Measurements from ENCODE around the gene TTLL5.
A peak's percentile ranks its signal among the peaks of the same experiment; 100 is the strongest.

TTLL5 gene

DNA sequence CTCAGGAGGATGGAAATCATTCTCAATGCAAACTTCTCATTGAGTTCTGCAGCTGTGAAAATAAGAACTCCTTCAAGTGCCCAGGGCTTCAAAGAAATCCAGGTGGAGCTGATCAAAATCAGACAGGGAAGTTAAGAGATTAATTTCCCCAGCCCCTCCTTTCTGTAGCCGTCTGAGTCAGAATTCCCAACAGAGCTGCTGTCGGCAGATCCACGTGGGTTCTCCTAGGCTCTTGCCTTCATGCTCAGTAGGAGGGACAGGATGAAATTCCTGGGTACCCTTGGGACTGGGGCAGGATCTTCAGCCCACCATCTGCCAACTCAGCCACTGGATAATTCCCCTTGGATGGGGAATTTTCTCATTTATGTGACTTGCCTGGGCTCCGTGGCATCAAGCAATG is 307.4 kb downstream of the TTLL5 start:
- Histone ChIP-seq H3K4me3 (ENCODE audit: low read length) (no peak overlapping the region), H3K27me3 (ENCODE audit: control insufficient read depth, insufficient read depth, low read length) (no peaks in the 10 kb centered on the region), H3K36me3 (ENCODE audit: control insufficient read depth, insufficient read depth, low read length) (peaks cover 4% of the 10 kb centered on the region), H3K9ac (ENCODE audit: low read length) (no peak overlapping the region), H3K27ac (ENCODE audit: low read depth, low read length) (peak overlapping the region; percentile 12), H3K4me1 (ENCODE audit: control insufficient read depth, insufficient read depth, low read length) (peaks cover 3% of the 10 kb centered on the region)

DNA sequence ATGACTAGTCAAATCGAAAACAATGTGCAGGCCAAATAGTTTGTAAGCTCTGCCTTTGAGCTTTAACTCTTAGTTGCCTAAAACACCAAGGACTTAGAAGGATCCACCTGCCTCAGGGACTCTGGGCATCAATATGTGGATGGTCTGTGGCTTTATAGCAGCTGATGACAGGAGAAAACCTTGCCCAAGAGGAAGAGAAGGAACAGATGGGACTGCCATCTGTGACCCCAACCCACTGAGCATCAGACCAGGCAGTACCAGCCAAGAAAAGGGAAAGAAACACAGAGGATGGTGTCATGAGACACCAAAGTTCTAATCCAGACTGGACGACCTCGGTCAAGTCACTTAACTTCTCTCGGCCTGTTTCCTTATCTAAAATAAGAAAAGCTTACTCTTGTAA is 308.1 kb downstream of the TTLL5 start:
- peaks cover 4% of the 10 kb centered on the region for H3K36me3 ChIP-seq (ENCODE audit: control insufficient read depth, insufficient read depth, low read length)
- no peak overlapping the region for H3K4me3 ChIP-seq (ENCODE audit: low read length)
- H3K27me3 ChIP-seq (ENCODE audit: control insufficient read depth, insufficient read depth, low read length) = no peaks in the 10 kb centered on the region
- H3K4me1 ChIP-seq (ENCODE audit: control insufficient read depth, insufficient read depth, low read length) = peaks cover 3% of the 10 kb centered on the region
- H3K9ac ChIP-seq (ENCODE audit: low read length) = no peak overlapping the region
- H3K27ac ChIP-seq (ENCODE audit: low read depth, low read length) = no peak overlapping the region

GRCh38 chr14:75969891-75970290 is 308.8 kb downstream of the TTLL5 start:
- H3K27ac ChIP-seq (ENCODE audit: low read depth, low read length) = no peak overlapping the region
- peaks cover 4% of the 10 kb centered on the region for H3K36me3 ChIP-seq (ENCODE audit: control insufficient read depth, insufficient read depth, low read length)
- H3K9ac ChIP-seq (ENCODE audit: low read length) = no peak overlapping the region
- H3K4me3 ChIP-seq (ENCODE audit: low read length) = no peak overlapping the region
- peaks cover 3% of the 10 kb centered on the region for H3K4me1 ChIP-seq (ENCODE audit: control insufficient read depth, insufficient read depth, low read length)
- no peaks in the 10 kb centered on the region for H3K27me3 ChIP-seq (ENCODE audit: control insufficient read depth, insufficient read depth, low read length)

DNA sequence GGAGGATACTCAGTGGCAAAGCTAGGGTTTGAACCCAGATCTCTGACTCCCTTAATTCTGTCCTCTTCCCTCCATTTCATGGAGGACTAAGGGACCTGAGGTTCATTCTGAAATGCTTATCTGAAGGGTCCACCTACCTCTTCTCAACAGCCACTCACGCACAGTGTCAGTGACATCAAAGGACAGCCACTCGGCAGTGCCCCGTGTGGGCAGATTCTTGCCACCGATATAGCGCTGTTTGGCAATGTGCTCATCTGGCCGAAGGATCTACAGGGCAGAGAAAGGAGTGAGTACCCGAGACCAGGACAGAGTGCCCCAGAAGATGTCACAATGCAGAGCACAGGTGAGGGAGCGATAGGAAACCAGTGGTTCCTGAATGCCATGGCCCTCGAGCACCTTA is 309.9 kb downstream of the TTLL5 start:
- Histone ChIP-seq H3K36me3 (ENCODE audit: control insufficient read depth, insufficient read depth, low read length) (peaks cover 2% of the 10 kb centered on the region), H3K27me3 (ENCODE audit: control insufficient read depth, insufficient read depth, low read length) (no peaks in the 10 kb centered on the region), H3K9ac (ENCODE audit: low read length) (no peak overlapping the region), H3K4me3 (ENCODE audit: low read length) (no peak overlapping the region), H3K4me1 (ENCODE audit: control insufficient read depth, insufficient read depth, low read length) (peaks cover 3% of the 10 kb centered on the region), H3K27ac (ENCODE audit: low read depth, low read length) (no peak overlapping the region)

DNA sequence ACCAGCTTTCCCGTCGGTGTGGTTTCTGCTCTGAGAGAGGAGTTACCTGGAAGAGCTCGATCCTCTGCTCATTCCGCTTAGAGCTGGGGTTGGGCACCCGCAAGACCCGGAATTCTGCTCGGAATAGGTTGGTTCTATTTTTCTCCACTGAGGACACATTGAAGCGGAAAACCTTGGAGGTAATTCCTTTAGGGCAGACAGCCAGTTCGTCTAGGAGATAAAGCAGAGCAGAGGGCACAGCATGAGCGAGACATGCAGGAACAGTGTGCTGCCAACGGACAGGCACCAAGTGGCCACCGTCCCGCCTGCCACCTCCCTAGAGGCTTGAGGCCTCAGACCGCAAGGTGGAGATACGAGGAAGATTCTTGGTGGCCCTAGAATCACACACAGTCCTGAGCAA is 310.5 kb downstream of the TTLL5 start:
- Histone ChIP-seq H3K4me3 (ENCODE audit: low read length) (no peak overlapping the region), H3K27me3 (ENCODE audit: control insufficient read depth, insufficient read depth, low read length) (no peaks in the 10 kb centered on the region), H3K36me3 (ENCODE audit: control insufficient read depth, insufficient read depth, low read length) (peaks cover 2% of the 10 kb centered on the region), H3K4me1 (ENCODE audit: control insufficient read depth, insufficient read depth, low read length) (peaks cover 3% of the 10 kb centered on the region), H3K9ac (ENCODE audit: low read length) (no peak overlapping the region), H3K27ac (ENCODE audit: low read depth, low read length) (no peak overlapping the region)

DNA sequence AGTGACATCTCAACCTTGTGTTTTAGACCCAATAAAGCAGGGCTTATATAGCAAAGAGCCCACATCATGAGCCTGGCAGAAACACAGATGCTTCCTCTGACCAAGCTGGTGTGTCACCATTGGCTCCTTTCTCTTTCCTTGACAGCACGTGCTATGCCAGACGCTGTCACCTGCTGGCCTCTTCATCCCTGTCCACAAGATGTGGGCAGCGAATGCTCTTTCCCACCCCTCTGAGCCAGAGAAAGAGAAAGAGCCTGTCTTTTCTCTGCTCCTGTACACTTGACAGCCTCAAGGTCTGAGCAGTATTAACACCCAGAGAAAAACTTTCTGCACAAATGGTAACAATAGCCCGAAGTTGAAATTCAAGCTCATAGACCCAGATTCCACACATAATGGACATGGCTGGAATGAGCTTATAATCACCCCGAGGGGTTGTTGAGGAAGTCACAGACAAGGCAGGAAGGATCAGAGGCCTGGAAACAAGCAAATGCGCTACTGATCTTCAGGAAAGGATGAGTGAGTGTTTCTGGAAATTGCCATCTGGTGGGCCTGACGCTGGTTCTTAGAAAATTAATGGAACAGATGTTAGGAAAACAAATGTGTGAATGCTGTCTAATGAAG is 311.9 kb downstream of the TTLL5 start:
- H3K27me3 ChIP-seq (ENCODE audit: control insufficient read depth, insufficient read depth, low read length) = no peaks in the 10 kb centered on the region
- H3K4me3 ChIP-seq (ENCODE audit: low read length) = no peak overlapping the region
- peaks cover 3% of the 10 kb centered on the region for H3K4me1 ChIP-seq (ENCODE audit: control insufficient read depth, insufficient read depth, low read length)
- no peak overlapping the region for H3K9ac ChIP-seq (ENCODE audit: low read length)
- H3K27ac ChIP-seq (ENCODE audit: low read depth, low read length) = no peak overlapping the region
- H3K36me3 ChIP-seq (ENCODE audit: control insufficient read depth, insufficient read depth, low read length) = no peaks in the 10 kb centered on the region

- no peaks in the 10 kb centered on the region for H3K27me3 ChIP-seq (ENCODE audit: control insufficient read depth, insufficient read depth, low read length)
- no peak overlapping the region for H3K27ac ChIP-seq (ENCODE audit: low read depth, low read length)
- H3K4me1 ChIP-seq (ENCODE audit: control insufficient read depth, insufficient read depth, low read length) = peaks cover 15% of the 10 kb centered on the region
- H3K4me3 ChIP-seq (ENCODE audit: low read length) = no peak overlapping the region
- H3K9ac ChIP-seq (ENCODE audit: low read length) = no peak overlapping the region
- H3K36me3 ChIP-seq (ENCODE audit: control insufficient read depth, insufficient read depth, low read length) = no peaks in the 10 kb centered on the region
Measured at GRCh38 chr14:75976826-75977581, 316.0 kb downstream of the TTLL5 start.

DNA sequence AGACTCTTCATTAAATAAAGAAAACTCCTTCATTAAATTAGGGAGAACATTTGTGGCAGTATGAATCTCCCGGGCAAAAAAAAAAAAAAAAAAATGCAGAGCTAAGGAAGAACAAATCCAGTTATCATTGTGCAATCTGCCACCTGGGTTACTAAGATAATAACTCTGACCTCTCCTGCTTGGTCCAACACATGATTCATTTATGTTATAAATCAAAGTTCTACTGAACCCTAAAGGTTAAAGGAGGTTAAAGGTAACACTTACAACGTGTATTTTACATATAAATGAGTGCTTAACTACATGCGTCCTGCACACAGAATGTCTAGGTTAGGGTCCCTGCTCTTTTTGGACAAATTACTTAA is 316.5 kb downstream of the TTLL5 start:
- Histone ChIP-seq H3K27me3 (ENCODE audit: control insufficient read depth, insufficient read depth, low read length) (no peaks in the 10 kb centered on the region), H3K9ac (ENCODE audit: low read length) (no peak overlapping the region), H3K27ac (ENCODE audit: low read depth, low read length) (no peak overlapping the region), H3K4me1 (ENCODE audit: control insufficient read depth, insufficient read depth, low read length) (peaks cover 15% of the 10 kb centered on the region), H3K4me3 (ENCODE audit: low read length) (no peak overlapping the region), H3K36me3 (ENCODE audit: control insufficient read depth, insufficient read depth, low read length) (no peaks in the 10 kb centered on the region)

- Histone ChIP-seq H3K27ac (ENCODE audit: low read depth, low read length) (no peak overlapping the region), H3K36me3 (ENCODE audit: control insufficient read depth, insufficient read depth, low read length) (no peaks in the 10 kb centered on the region), H3K27me3 (ENCODE audit: control insufficient read depth, insufficient read depth, low read length) (no peaks in the 10 kb centered on the region), H3K9ac (ENCODE audit: low read length) (no peak overlapping the region), H3K4me3 (ENCODE audit: low read length) (no peak overlapping the region), H3K4me1 (ENCODE audit: control insufficient read depth, insufficient read depth, low read length) (peaks cover 12% of the 10 kb centered on the region)
Measured at GRCh38 chr14:75978249-75978731, 317.2 kb downstream of the TTLL5 start.

DNA sequence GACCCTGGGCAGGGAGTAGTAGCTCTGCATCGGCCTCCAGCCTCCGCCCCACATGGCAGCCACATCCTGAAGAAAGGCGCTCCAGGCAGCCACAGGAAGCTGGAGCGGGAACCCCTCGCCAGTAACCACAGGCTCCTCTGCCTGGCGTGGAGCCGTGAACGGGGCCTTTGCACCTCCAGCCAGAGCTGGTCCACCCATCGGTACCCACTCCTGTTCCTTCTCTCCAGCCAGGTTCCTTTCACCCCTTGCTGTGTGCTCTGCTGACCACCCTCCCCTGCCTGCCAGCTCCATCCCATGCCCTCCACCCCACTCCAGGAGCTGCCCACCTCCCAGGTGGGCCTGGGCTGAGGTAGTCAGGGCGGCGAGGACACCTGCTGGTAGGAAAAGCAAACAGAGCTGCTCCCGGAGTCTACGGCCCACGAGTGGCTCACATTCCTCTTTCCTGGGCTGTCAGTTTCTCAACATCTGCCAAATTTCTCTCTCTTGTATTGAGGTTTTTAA is 318.1 kb downstream of the TTLL5 start:
- Histone ChIP-seq H3K27ac (ENCODE audit: low read depth, low read length) (no peak overlapping the region), H3K4me1 (ENCODE audit: control insufficient read depth, insufficient read depth, low read length) (peaks cover 12% of the 10 kb centered on the region), H3K9ac (ENCODE audit: low read length) (no peak overlapping the region), H3K4me3 (ENCODE audit: low read length) (peak overlapping the region; percentile 41), H3K36me3 (ENCODE audit: control insufficient read depth, insufficient read depth, low read length) (no peaks in the 10 kb centered on the region), H3K27me3 (ENCODE audit: control insufficient read depth, insufficient read depth, low read length) (no peaks in the 10 kb centered on the region)

- H3K36me3 ChIP-seq (ENCODE audit: control insufficient read depth, insufficient read depth, low read length) = no peaks in the 10 kb centered on the region
- H3K9ac ChIP-seq (ENCODE audit: low read length) = no peak overlapping the region
- no peaks in the 10 kb centered on the region for H3K27me3 ChIP-seq (ENCODE audit: control insufficient read depth, insufficient read depth, low read length)
- peak overlapping the region; percentile 74 for H3K4me3 ChIP-seq (ENCODE audit: low read length)
- peaks cover 12% of the 10 kb centered on the region for H3K4me1 ChIP-seq (ENCODE audit: control insufficient read depth, insufficient read depth, low read length)
- peak overlapping the region; percentile 93 for H3K27ac ChIP-seq (ENCODE audit: low read depth, low read length)
Measured at GRCh38 chr14:75979648-75980565, 318.9 kb downstream of the TTLL5 start.

- peaks cover 12% of the 10 kb centered on the region for H3K4me1 ChIP-seq (ENCODE audit: control insufficient read depth, insufficient read depth, low read length)
- no peak overlapping the region for H3K9ac ChIP-seq (ENCODE audit: low read length)
Measured at GRCh38 chr14:75980856-75981255, 319.8 kb downstream of the TTLL5 start.

More at GRCh38 chr14:75980856-75981255, 319.8 kb downstream of the TTLL5 start:
- no peaks in the 10 kb centered on the region for H3K36me3 ChIP-seq (ENCODE audit: control insufficient read depth, insufficient read depth, low read length)
- peak overlapping the region; percentile 93 for H3K27ac ChIP-seq (ENCODE audit: low read depth, low read length)
- no peaks in the 10 kb centered on the region for H3K27me3 ChIP-seq (ENCODE audit: control insufficient read depth, insufficient read depth, low read length)
- H3K4me3 ChIP-seq (ENCODE audit: low read length) = peak overlapping the region; percentile 74

All from rectal smooth muscle tissue (tissue), 1 donor.